SK-N-SH (cell line): ENCODE measurements around the gene ZNF417. TPM values are rescaled to one million over a fixed set of nuclear protein-coding genes. Genes with fewer than 3 reads are reported as not detected.

ENCODE experiments used
- CTCF ChIA-PET: fragments of 300-600, 350-600 bp; formaldehyde crosslinking; extraction: SDS; loops from one replicate; lab custom pipeline; 2021; lab: Yijun Ruan, JAX
- POLR2A ChIA-PET: fragments of 350-600 bp; sonication (Branson Sonifier 250); formaldehyde crosslinking; extraction: SDS; loops from one replicate; lab custom pipeline; 2020; ENCODE audit warnings: antibody characterized with exemption, inconsistent platforms; lab: Yijun Ruan, JAX
- DNase-seq: peaks from one replicate; pipeline ENCODE4 v3.0.0; 2012
- H2AFZ ChIP-seq: fragments of 200-600 bp; sonication (generic); 2 replicates; pipeline ENCODE4 v1.8.1; 2016; ENCODE audit warnings: antibody characterized with exemption, mild to moderate bottlenecking, low read depth
- H3F3A ChIP-seq: fragments of 200-600 bp; sonication (generic); replicated peaks from 2 replicates; pipeline ENCODE3; 2016; ENCODE audit warnings: antibody characterized with exemption, mild to moderate bottlenecking; ENCODE audit not compliant: insufficient read depth
- H3K27ac ChIP-seq, 2 experiments: fragments of 200-500 bp in 1 of 2; fragments of 200-600 bp in 1 of 2; sonication (Bioruptor generic) in 1 of 2; sonication (generic), shearing (Covaris generic) in 1 of 2; 2 replicates each; pipeline versions ENCODE4 v1.5.1 to v1.6.1; 2014 to 2016; ENCODE audit warnings: low read depth in 2 of 2, inconsistent platforms in 1 of 2, low read length in 1 of 2, mild to moderate bottlenecking in 1 of 2, mixed read lengths in 1 of 2
- H3K27me3 ChIP-seq: fragments of 200-600 bp; sonication (generic), shearing (Covaris generic); 2 replicates; pipeline ENCODE4 v1.6.1; 2016; ENCODE audit warnings: mixed run types; ENCODE audit not compliant: insufficient read depth
- H3K36me3 ChIP-seq, 2 experiments: fragments of 200-500 bp in 1 of 2; fragments of 200-600 bp in 1 of 2; sonication (Bioruptor generic) in 1 of 2; sonication (generic) in 1 of 2; replicated peaks in 1 of 2; 2 replicates each; pipeline versions ENCODE3 to v1.5.1; 2014 to 2016; ENCODE audit warnings: low read length in 1 of 2, mild to moderate bottlenecking in 1 of 2; ENCODE audit not compliant: insufficient read depth in 2 of 2, control insufficient read depth in 1 of 2
- H3K4me1 ChIP-seq, 2 experiments: fragments of 200-500 bp in 1 of 2; fragments of 200-600 bp in 1 of 2; sonication (Bioruptor generic) in 1 of 2; sonication (generic), shearing (Covaris generic) in 1 of 2; 2 replicates each; pipeline versions ENCODE4 v1.5.1 to v1.6.1; 2014 to 2016; ENCODE audit warnings: low read depth in 1 of 2, low read length in 1 of 2, mixed run types in 1 of 2; ENCODE audit not compliant: insufficient read depth in 2 of 2, control insufficient read depth in 1 of 2
- H3K4me2 ChIP-seq: fragments of 200-600 bp; sonication (generic), shearing (Covaris generic); 2 replicates; pipeline ENCODE4 v1.6.1; 2017; ENCODE audit warnings: mixed run types
- H3K4me3 ChIP-seq, 2 experiments: fragments of 200-500 bp in 1 of 2; fragments of 200-600 bp in 1 of 2; sonication (Bioruptor generic) in 1 of 2; sonication (generic), shearing (Covaris generic) in 1 of 2; 2 replicates each; pipeline versions ENCODE4 v1.5.1 to v1.8.1; 2014 to 2016; ENCODE audit warnings: low read depth in 2 of 2, inconsistent platforms in 1 of 2, low read length in 1 of 2, mild to moderate bottlenecking in 1 of 2, mixed read lengths in 1 of 2, moderate library complexity in 1 of 2
- H3K79me2 ChIP-seq: fragments of 200-600 bp; sonication (generic); 2 replicates; pipeline ENCODE4 v1.8.1; 2017; ENCODE audit warnings: mild to moderate bottlenecking; ENCODE audit not compliant: insufficient read depth
- H3K9ac ChIP-seq: fragments of 200-600 bp; sonication (generic); 2 replicates; pipeline ENCODE4 v1.6.1; 2017; ENCODE audit warnings: mixed run types
- H3K9me2 ChIP-seq: fragments of 200-600 bp; sonication (generic); 2 replicates; pipeline ENCODE4 v1.6.1; 2017; ENCODE audit warnings: mixed run types
- H3K9me3 ChIP-seq: fragments of 200-600 bp; sonication (generic); 2 replicates; pipeline ENCODE4 v1.6.1; 2017; ENCODE audit warnings: mixed run types, mild to moderate bottlenecking, moderate library complexity
- H4K20me1 ChIP-seq: fragments of 200-600 bp; sonication (generic); 2 replicates; pipeline ENCODE4 v1.6.1; 2017; ENCODE audit warnings: mild to moderate bottlenecking, mixed run types; ENCODE audit not compliant: insufficient read depth
- ELF1 ChIP-seq: IDR thresholded peaks from 2 replicates; pipeline ENCODE4 v1.4.0; 2012
- EP300 ChIP-seq, 2 experiments: IDR thresholded peaks; 2 replicates each; pipeline versions ENCODE4 v1.4.0 to v1.6.1; 2012; ENCODE audit warnings: borderline replicate concordance in 1 of 2, low read depth in 1 of 2, low read length in 1 of 2
- EZH2phosphoT487 ChIP-seq: fragments of 200-600 bp; sonication (generic); IDR thresholded peaks from 2 replicates; pipeline ENCODE4 v1.6.1; 2017; ENCODE audit warnings: low read depth, mixed run types, mild to moderate bottlenecking, antibody characterized with exemption, moderate library complexity, borderline replicate concordance
- JUND ChIP-seq: IDR thresholded peaks from 2 replicates; pipeline ENCODE4 v1.4.0; 2012
- MAX ChIP-seq: IDR thresholded peaks from 2 replicates; pipeline ENCODE4 v1.4.0; 2012; ENCODE audit warnings: low read depth
- MEF2A ChIP-seq: IDR thresholded peaks from 2 replicates; pipeline ENCODE4 v1.4.0; 2012; ENCODE audit warnings: low read depth, borderline replicate concordance
- PBX3 ChIP-seq: IDR thresholded peaks from 2 replicates; pipeline ENCODE4; 2012
- RCOR1 ChIP-seq: fragments of 150-350 bp; IDR thresholded peaks from 2 replicates; pipeline ENCODE4 v1.6.1; 2017; ENCODE audit warnings: antibody characterized with exemption, low read length
- REST ChIP-seq: IDR thresholded peaks from 2 replicates; pipeline ENCODE4 v1.6.1; 2012; ENCODE audit warnings: mild to moderate bottlenecking, low read depth, low read length, moderate library complexity
- RFX5 ChIP-seq: IDR thresholded peaks from 2 replicates; pipeline ENCODE4 v1.6.1; 2012; ENCODE audit warnings: mild to moderate bottlenecking, improper control_type of control experiment, low read length
- TAF1 ChIP-seq: IDR thresholded peaks from 2 replicates; pipeline ENCODE4 v1.6.1; 2012; ENCODE audit warnings: low read depth, mild to moderate bottlenecking, low read length, moderate library complexity, borderline replicate concordance
- ZBTB33 ChIP-seq: IDR thresholded peaks from 2 replicates; pipeline ENCODE4 v1.4.0; 2012; ENCODE audit warnings: low read depth, borderline replicate concordance
- WGBS: methylation state at CpG from one replicate; pipeline ENCODE4 v1.1.6; 2017; ENCODE audit warnings: low lambda C conversion rate; 5-methylcytosine and 5-hydroxymethylcytosine counted together
- polyA plus RNA-seq, 3 experiments: library from polyadenylated mRNA; depleted of rRNA; stranded (reverse); fragments of >200 nt; gene quantifications; 2 replicates each; pipeline ENCODE4 v1.2.3, GENCODE V29; 2012
- TF ChIP-seq, protein P1 (sequence below): fragments of 150-350 bp; IDR thresholded peaks from 2 replicates; pipeline ENCODE4 v1.6.1; 2017; ENCODE audit warnings: antibody characterized with exemption, low read length, low read depth, borderline replicate concordance

The ZNF417 gene
- polyA plus RNA-seq, 1 of the 3 experiments (the other 2 are of a cell fraction): 1.7 TPM

DNA sequence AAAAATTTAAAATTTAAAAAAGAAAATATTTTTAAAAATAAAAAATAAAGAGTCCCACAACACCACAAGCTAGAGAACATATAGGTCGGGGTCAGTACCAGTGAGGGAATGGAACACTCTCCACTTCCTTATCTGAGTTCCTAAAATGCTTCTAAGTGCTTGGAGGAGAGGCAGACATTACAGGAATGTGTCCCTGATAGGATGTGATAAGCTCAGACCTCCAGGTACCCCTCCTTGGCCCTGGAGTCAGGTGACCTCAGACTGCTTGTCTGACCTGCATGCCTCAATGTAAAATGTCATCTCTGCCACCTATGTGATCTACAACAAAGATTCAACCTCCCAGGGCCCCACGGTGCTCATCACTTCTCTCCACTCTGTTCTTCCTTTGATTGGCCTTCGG is 30.3 kb downstream of the ZNF417 start:
- CTCF ChIA-PET: interaction anchor here (0.6 kb wide), 1 partner anchor 16 kb away, joined by 3 read pairs; no protein-coding TSS in a partner anchor

More for the DNA sequence above, 30.3 kb downstream of the ZNF417 start:
- no peak overlapping the region for H3K4me3 ChIP-seq
- POLR2A ChIA-PET: no interaction called here
- H4K20me1 ChIP-seq: no peaks in the 10 kb centered on the region
- 88% methylated on average over 3 of the region's 3 CpGs for WGBS
- no peak overlapping the region for H2AFZ ChIP-seq
- no peak overlapping the region for H3K27ac ChIP-seq
- H3K9me3 ChIP-seq: no peaks in the 10 kb centered on the region; the same call in 1 of the 2 replicates
- H3K79me2 ChIP-seq: no peaks in the 10 kb centered on the region
- H3K4me1 ChIP-seq: no peaks in the 10 kb centered on the region
- DNase-seq: no peak
- H3K9ac ChIP-seq: no peak overlapping the region
- no peak for TF ChIP-seq REST
- TF ChIP-seq EZH2phosphoT487: no peak
- TF ChIP-seq, protein P1, sequence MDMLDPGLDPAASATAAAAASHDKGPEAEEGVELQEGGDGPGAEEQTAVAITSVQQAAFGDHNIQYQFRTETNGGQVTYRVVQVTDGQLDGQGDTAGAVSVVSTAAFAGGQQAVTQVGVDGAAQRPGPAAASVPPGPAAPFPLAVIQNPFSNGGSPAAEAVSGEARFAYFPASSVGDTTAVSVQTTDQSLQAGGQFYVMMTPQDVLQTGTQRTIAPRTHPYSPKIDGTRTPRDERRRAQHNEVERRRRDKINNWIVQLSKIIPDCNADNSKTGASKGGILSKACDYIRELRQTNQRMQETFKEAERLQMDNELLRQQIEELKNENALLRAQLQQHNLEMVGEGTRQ: no peak
- no peak for TF ChIP-seq RCOR1
- no peak for TF ChIP-seq PBX3
- no peak for TF ChIP-seq MEF2A
- no peak for TF ChIP-seq ELF1
- no peak for TF ChIP-seq RFX5
- no peak for TF ChIP-seq JUND
- TF ChIP-seq ZBTB33: no peak
- no peak for TF ChIP-seq EP300 (IDR thresholded peaks at IDR 0.05; ENCODE audit: borderline replicate concordance in 1 of 2, low read depth in 1 of 2, low read length in 1 of 2)
- no peak for TF ChIP-seq MAX
- TF ChIP-seq TAF1: no peak
- H3K4me2 ChIP-seq: no peak overlapping the region
- peaks cover 0 to 4% of the 10 kb centered on the region in 2 experiments for H3K36me3 ChIP-seq
- H3K9me2 ChIP-seq: no peaks in the 10 kb centered on the region
- no peaks in the 10 kb centered on the region for H3K27me3 ChIP-seq
- H3F3A ChIP-seq: no peaks in the 10 kb centered on the region
